ENCODE measurements around the gene KANSL2. TPM values are rescaled to one million over a fixed set of nuclear protein-coding genes. Genes with fewer than 3 reads are reported as not detected.
"Not testable (repeated sequence)": the region's sequence is repeated elsewhere in the genome, so short reads cannot be mapped to it uniquely, and the experiment has no call there.

The KANSL2 gene, protein sequence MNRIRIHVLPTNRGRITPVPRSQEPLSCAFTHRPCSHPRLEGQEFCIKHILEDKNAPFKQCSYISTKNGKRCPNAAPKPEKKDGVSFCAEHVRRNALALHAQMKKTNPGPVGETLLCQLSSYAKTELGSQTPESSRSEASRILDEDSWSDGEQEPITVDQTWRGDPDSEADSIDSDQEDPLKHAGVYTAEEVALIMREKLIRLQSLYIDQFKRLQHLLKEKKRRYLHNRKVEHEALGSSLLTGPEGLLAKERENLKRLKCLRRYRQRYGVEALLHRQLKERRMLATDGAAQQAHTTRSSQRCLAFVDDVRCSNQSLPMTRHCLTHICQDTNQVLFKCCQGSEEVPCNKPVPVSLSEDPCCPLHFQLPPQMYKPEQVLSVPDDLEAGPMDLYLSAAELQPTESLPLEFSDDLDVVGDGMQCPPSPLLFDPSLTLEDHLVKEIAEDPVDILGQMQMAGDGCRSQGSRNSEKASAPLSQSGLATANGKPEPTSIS
- 29.8 TPM for polyA plus RNA-seq (ENCODE audit: insufficient read length)

- peak; percentile 97 for DNase-seq
These were observed at the start of gene KANSL2 for GRCh38 chr12:48681710-48682532. Gene KANSL2 (minus strand): TSS chr12:48682238. CDS start chr12:48681632, 606 bp downstream.

DNA sequence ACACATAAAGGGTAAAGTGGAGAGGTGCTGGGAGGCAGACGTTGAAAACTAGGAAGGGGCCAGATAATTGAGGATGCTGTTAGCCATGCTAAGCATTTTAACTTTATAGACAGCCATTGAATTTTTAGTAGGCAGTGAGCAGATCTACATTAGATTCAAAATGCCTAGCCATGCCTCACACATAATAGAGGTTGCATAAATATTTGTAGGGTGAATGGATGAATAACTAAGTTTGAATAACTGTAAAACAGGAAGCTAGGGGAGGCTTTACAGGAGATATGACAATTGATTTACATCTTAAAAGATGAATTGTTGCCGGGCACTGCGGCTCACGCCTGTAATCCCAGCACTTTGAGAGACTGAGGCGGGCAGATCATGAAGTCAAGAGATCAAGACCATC lies 46.8 kb upstream of the KANSL2 start:
- DNase-seq, result no peak

DNA sequence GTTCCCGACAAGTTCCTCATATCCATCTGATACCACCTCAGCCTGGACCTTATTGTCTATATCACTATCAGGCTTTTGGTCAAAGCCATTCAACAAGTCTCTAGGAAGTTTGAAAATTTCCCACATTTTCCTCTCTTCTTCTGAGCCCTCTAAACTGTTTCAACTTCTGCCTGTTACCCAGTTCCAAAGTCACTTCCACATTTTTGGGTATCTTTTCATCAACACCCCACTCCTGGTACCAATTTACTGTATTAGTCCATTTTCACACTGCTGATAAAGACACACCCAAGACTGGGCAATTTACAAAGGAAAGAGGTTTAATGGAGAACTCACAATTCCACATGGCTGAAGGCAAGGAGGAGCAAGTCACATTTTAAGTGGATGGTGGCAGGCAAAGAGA lies 38.7 kb upstream of the KANSL2 start:
- DNase-seq, result not testable (repeated sequence)

- DNase-seq, result not testable (repeated sequence)
These were observed 38.1 kb upstream of the KANSL2 start for GRCh38 chr12:48720171-48720570.

GRCh38 chr12:48719002-48719401 lies 37.0 kb upstream of the KANSL2 start:
- not testable (repeated sequence) for DNase-seq

DNA sequence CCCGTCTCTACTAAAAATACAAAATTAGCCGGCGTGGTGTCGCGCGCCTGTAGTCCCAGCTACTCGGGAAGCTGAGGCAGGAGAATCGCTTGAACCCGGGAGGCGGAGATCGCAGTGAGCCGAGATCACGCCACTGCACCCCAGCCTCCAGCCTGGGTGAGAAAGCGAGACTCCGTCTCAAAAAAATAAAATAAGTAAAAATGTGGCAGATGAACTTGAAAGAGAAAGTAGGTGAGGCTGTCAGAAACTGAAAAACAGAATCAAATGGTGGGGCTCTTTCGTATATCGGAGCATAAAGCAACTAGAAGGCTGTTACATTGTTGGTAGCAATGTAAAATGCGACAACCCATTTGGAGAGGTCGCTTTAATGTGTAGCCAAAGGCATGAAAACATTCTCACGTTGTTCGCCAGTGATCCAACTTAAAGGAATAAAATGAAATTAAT lies 35.2 kb upstream of the KANSL2 start:
- DNase-seq, result peak; percentile 9

GRCh38 chr12:48716493-48717251 lies 34.6 kb upstream of the KANSL2 start, which contains the start of gene CCNT1:
Gene CCNT1 (minus strand): TSS chr12:48716707. CDS start chr12:48716675, 32 bp downstream.
- peak; percentile 100 for DNase-seq

DNA sequence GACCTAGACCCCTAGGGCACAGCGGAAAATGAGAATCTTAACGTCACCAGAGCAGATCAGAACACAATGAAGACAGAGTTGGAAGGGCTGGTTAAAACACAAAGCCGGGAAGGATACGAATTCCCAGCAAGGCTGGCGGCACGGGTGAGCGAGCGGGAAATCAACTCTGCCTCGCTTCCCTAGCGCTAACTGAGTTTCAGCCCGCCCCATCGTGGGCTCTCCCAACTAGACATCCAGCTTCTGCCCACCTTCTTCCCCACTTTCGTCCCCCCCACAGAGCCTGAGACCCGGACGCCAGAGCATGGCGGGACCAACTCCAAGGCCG lies 34.1 kb upstream of the KANSL2 start:
- no peak for DNase-seq

DNA sequence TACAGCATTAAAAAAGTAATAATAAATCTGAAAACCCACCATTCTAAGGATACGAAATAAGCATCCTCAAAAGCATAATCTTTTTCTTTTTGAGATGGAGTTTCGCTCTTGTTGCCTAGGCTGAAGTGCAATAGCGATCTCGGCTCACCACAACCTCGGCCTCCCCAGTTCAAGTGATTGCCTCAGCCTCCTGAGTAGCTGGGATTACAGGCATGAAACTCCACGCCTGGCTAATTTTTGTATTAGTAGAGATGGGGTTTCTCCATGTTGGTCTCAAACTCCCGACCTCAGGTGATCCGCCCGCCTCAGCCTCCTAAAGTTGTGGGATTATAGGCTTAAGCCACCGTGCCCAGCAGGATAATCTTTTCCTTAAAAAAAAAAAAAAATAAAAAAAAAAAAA lies 30.2 kb upstream of the KANSL2 start:
- no peak for DNase-seq

DNA sequence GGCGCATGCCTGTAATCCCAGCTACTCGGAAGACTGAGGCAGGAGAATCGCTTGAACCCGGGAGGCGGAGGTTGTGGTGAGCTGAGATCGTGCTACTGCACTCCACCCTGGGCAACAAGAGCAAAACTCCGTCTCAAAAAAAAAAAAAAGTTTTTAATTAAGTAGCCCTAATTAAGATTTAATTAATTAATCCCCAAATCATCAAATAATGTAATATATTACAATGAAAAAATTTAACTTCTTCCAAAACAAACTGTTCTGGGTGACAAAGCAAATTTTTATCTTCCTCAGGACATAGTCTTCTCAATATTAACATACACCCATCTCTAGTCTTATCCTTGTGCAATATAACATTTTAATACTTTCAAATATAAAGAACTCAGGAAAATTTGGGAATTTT lies 16.8 kb upstream of the KANSL2 start:
- not testable (repeated sequence) for DNase-seq

GRCh38 chr12:48696626-48697025 lies 14.6 kb upstream of the KANSL2 start:
- DNase-seq, result no peak

GRCh38 chr12:48695859-48696258 lies 13.8 kb upstream of the KANSL2 start:
- DNase-seq, result no peak

DNA sequence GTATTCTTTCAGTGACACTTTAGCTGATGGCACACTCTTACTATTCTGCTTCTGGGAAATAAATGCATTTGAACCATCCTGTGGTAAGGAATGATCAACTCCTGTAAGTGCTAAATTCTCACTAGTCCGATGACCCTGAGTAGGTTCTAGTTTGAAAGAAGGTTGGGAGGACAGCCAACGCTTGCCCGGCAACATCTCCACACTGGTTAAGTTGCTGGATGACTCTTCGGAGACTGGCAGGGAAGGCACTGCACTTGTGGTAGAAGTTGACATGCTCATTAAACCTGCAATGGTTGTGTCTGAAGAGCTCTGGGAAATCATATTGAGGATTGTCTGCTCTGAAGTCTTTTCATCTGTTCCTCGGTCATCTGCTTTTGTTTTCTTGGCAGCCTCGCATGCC lies 12.0 kb upstream of the KANSL2 start:
- DNase-seq, result no peak

- DNase-seq, result no peak
These were observed 11.5 kb upstream of the KANSL2 start for GRCh38 chr12:48693572-48693971.

- no peak for DNase-seq
These were observed 9.9 kb upstream of the KANSL2 start for GRCh38 chr12:48691826-48692487.

GRCh38 chr12:48690990-48691389 lies 9.0 kb upstream of the KANSL2 start:
- DNase-seq, result no peak

- DNase-seq, result no peak
These were observed 8.4 kb upstream of the KANSL2 start for GRCh38 chr12:48690436-48690835.

GRCh38 chr12:48688836-48689235 lies 6.8 kb upstream of the KANSL2 start:
- no peak for DNase-seq

- DNase-seq, result no peak
These were observed 5.6 kb upstream of the KANSL2 start for GRCh38 chr12:48687592-48687991.

- DNase-seq, result no peak
These were observed 4.7 kb upstream of the KANSL2 start for GRCh38 chr12:48686615-48687334.

DNA sequence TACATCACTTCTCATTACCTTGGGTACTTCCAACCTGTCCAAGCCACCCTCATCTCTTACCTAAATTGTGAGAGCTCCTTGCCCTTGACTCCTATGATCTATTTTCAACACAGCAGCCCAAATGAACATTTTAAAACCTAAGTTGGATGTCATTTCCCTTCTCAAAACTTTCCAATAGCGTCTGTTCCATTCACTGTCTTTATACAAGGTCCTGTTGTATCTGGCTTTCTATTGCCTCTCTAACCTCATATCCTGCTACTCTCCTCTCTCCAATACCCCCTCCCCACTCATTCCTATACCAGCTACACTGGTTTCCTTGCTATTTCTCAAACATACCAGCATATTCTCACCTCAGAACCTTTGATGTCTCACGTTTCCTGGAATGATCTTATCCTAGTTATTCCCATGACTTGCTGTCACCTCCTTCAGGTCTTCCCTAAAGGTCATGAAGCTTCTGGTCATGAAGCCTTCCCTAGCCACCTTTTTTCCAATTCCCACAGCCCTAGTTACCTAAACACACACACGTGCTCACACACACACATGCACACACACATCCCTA lies 4.1 kb upstream of the KANSL2 start:
- no peak for DNase-seq

All from hindlimb muscle (tissue), 1 donor.